Endothelial cell of umbilical vein (primary cell): ENCODE data around the gene SLC26A4. TPM values are rescaled to one million over a fixed set of nuclear protein-coding genes. Genes with fewer than 3 reads are reported as not detected.

Experiments
- BruUV-seq: library from RNA; stranded (reverse); fragments of 400-500 nt; replicated peaks from 2 replicates; lab custom pipeline; 2021; lab: Mats Ljungman, UMichigan
- CTCF ChIA-PET: fragments of 300-600, 350-600 bp; sonication (Branson Sonifier 250); formaldehyde crosslinking; loops from one replicate; lab custom pipeline; 2021; ENCODE audit warnings: antibody characterized with exemption, inconsistent platforms; lab: Charles Lee
- POLR2A ChIA-PET: fragments of 300-600, 350-600 bp; sonication (Branson Sonifier 250); formaldehyde crosslinking; loops from one replicate; lab custom pipeline; 2021; ENCODE audit warnings: antibody characterized with exemption, inconsistent platforms; lab: Charles Lee
- DNase-seq: peaks from one replicate; pipeline ENCODE4 v3.0.0-alpha.2; 2011; ENCODE audit warnings: low read depth, low spot score
- FAIRE-seq: peaks from 2 replicates; lab custom pipeline; 2011; peaks lifted over from hg19 to GRCh38; lab: Jason Lieb, UNC
- H2AFZ ChIP-seq: 2 replicates; pipeline ENCODE4 v1.6.0; 2012; ENCODE audit warnings: low read depth, low read length, control low read depth, inconsistent platforms
- H3K27ac ChIP-seq: 2 replicates; pipeline ENCODE4 v1.5.1; 2011; ENCODE audit warnings: low read depth, mild to moderate bottlenecking, control low read depth, low read length, moderate library complexity; ENCODE audit not compliant: insufficient read depth
- H3K27me3 ChIP-seq, 2 experiments: 2 replicates each; pipeline versions ENCODE4 v1.6.0 to v1.6.1; 2011; ENCODE audit warnings: low read length in 2 of 2, mixed read lengths in 1 of 2; ENCODE audit not compliant: control insufficient read depth in 2 of 2, insufficient read depth in 2 of 2
- H3K36me3 ChIP-seq, 2 experiments: 2 replicates in 1 of 2; 3 replicates in 1 of 2; pipeline ENCODE4 v1.5.1; 2011; ENCODE audit warnings: low read length in 2 of 2, mild to moderate bottlenecking in 1 of 2, moderate library complexity in 1 of 2; ENCODE audit not compliant: control insufficient read depth in 2 of 2, insufficient read depth in 2 of 2; ENCODE audit errors: extremely low read depth in 1 of 2
- H3K4me1 ChIP-seq: 3 replicates; pipeline ENCODE4 v1.5.1; 2011; ENCODE audit warnings: mild to moderate bottlenecking, low read length; ENCODE audit not compliant: control insufficient read depth, insufficient read depth; ENCODE audit errors: extremely low read depth
- H3K4me2 ChIP-seq: 2 replicates; pipeline ENCODE4 v1.6.1; 2011; ENCODE audit warnings: low read length, control low read depth, mixed read lengths; ENCODE audit not compliant: insufficient read depth
- H3K4me3 ChIP-seq, 3 experiments: fragments of 200-600 bp in 1 of 3; sonication (generic), shearing (Covaris generic) in 1 of 3; replicated peaks in 1 of 3; 2 replicates each; pipeline ENCODE4 v1.5.1; 2011 to 2016; ENCODE audit warnings: control low read depth in 3 of 3, low read length in 3 of 3, mild to moderate bottlenecking in 2 of 3, inconsistent platforms in 1 of 3, low read depth in 1 of 3, moderate library complexity in 1 of 3; ENCODE audit not compliant: insufficient read depth in 1 of 3
- H3K79me2 ChIP-seq: 2 replicates; pipeline ENCODE4 v1.6.0; 2012; ENCODE audit warnings: low read length, inconsistent platforms; ENCODE audit not compliant: control insufficient read depth, insufficient read depth
- H3K9ac ChIP-seq: replicated peaks from 2 replicates; pipeline ENCODE3; 2011; ENCODE audit warnings: low read length, control low read depth; ENCODE audit not compliant: insufficient read depth; ENCODE audit errors: extremely low read depth
- H3K9me1 ChIP-seq: replicated peaks from 3 replicates; pipeline ENCODE4 v1.6.0; 2011; ENCODE audit warnings: mild to moderate bottlenecking, low read length; ENCODE audit not compliant: control insufficient read depth, insufficient read depth; ENCODE audit errors: extremely low read depth
- H3K9me3 ChIP-seq: replicated peaks from 2 replicates; pipeline ENCODE4 v1.5.1; 2012; ENCODE audit warnings: low read length, inconsistent platforms; ENCODE audit not compliant: control insufficient read depth, insufficient read depth
- H4K20me1 ChIP-seq: replicated peaks from 2 replicates; pipeline ENCODE3; 2011; ENCODE audit warnings: mild to moderate bottlenecking, low read length; ENCODE audit not compliant: control insufficient read depth, insufficient read depth; ENCODE audit errors: extremely low read depth
- EZH2 ChIP-seq: IDR thresholded peaks from 2 replicates; pipeline ENCODE4 v1.6.1; 2012; ENCODE audit warnings: borderline replicate concordance, low read depth, mild to moderate bottlenecking, moderate library complexity, low read length, inconsistent platforms; ENCODE audit not compliant: severe bottlenecking
- FOS ChIP-seq: IDR thresholded peaks from 2 replicates; pipeline ENCODE4 v1.6.1; 2011; ENCODE audit warnings: mild to moderate bottlenecking, low read length, moderate library complexity, borderline replicate concordance; ENCODE audit not compliant: insufficient read depth
- GATA2 ChIP-seq: IDR thresholded peaks from 2 replicates; pipeline ENCODE4 v1.7.0; 2011; ENCODE audit warnings: low read depth, mild to moderate bottlenecking, moderate library complexity, mixed read lengths, low read length; ENCODE audit not compliant: insufficient read length, insufficient read depth
- JUN ChIP-seq: IDR thresholded peaks from 2 replicates; pipeline ENCODE4 v1.6.1; 2011; ENCODE audit warnings: borderline replicate concordance, low read depth; ENCODE audit not compliant: insufficient read length, insufficient read depth
- MYC ChIP-seq: IDR thresholded peaks from one replicate; pipeline ENCODE4 v1.6.1; 2011; ENCODE audit warnings: mild to moderate bottlenecking, low read depth, low read length
- POLR2A ChIP-seq: IDR thresholded peaks from 2 replicates; pipeline ENCODE4 v1.6.1; 2012; ENCODE audit warnings: low read depth, mild to moderate bottlenecking, control low read depth, low read length
- POLR2AphosphoS5 ChIP-seq: IDR thresholded peaks from 2 replicates; pipeline ENCODE4 v1.6.1; 2012; ENCODE audit warnings: low read depth, mild to moderate bottlenecking, control low read depth, low read length, moderate library complexity; ENCODE audit not compliant: insufficient read depth
- dilution Hi-C: fragments of 300-500 bp; cut with MboI; formaldehyde crosslinking; loops from one replicate; pipeline ENCODE4 v1.15.0; 2019; ENCODE audit warnings: low sequenced_read_pairs; ENCODE audit not compliant: extremely low pct_ligation_motif_present
- intact Hi-C: fragments of 100-400 bp; cut with micrococcal nuclease; formaldehyde crosslinking; loops from one replicate; pipeline ENCODE4 v1.10.0; 2022
- polyA plus RNA-seq, 4 experiments: library from polyadenylated mRNA; depleted of rRNA in 3 of 4; stranded (reverse) in 3 of 4; unstranded in 1 of 4; fragments of >200 nt; gene quantifications; 2 replicates each; pipeline versions ENCODE4 v1.2.1 to v1.2.3, GENCODE V29; 2011 to 2012; ENCODE audit warnings: missing spikeins in 1 of 4
- total RNA-seq: library from RNA; stranded (reverse); gene quantifications from 2 replicates; pipeline ENCODE4 v1.2.3, GENCODE V29; 2021
- TF ChIP-seq, protein P1 (sequence below): IDR thresholded peaks from 2 replicates; pipeline ENCODE4 v1.6.1; 2011; ENCODE audit not compliant: insufficient read depth, insufficient read length
- TF ChIP-seq, protein P2 (sequence below), 2 donors: IDR thresholded peaks; 1 replicate in 1 of 2; 2 replicates in 1 of 2; pipeline ENCODE4 v1.5.1; 2011; ENCODE audit warnings: low read length in 2 of 2, mild to moderate bottlenecking in 2 of 2, moderate library complexity in 2 of 2, control low read depth in 1 of 2, inconsistent platforms in 1 of 2, low read depth in 1 of 2; ENCODE audit not compliant: insufficient read depth in 1 of 2; ENCODE audit errors: extremely low read depth in 1 of 2

The SLC26A4 gene
- total and polyA plus RNA-seq, 2 donors (not counting 3 experiments of a cell fraction or from before 2014, with no cell fraction given): 0.77 to 0.79 TPM

DNA sequence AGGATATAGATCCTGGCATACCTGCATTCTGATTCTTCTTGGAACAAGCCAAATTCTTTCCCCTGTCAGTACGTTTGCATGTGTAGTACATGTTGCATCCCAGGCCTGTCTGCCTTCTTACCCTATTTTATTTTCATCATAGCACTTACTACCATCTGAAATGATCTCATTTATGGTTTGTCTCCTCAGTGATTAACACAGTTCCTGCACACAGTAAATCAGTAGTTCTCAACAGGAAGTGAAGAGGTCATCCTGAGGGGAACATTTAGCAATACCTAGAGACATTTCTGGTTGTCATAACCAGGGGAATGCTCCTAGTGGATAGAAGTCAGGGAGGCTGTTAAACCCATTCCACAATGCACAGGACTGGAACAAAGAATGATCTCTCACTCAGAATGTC is 38.2 kb upstream of the SLC26A4 start:
- dilution Hi-C loops (no loop called here), intact Hi-C loops (loop anchor here (5.0 kb wide), 1 partner anchor 105 kb away; no protein-coding TSS in a partner anchor)
- FAIRE-seq: no peak
- Histone ChIP-seq H3K4me2 (no peak overlapping the region), H3K36me3 (peaks cover 2 to 18% of the 10 kb centered on the region in 2 experiments), H2AFZ (no peak overlapping the region), H3K9me3 (no peaks in the 10 kb centered on the region), H3K27ac (peak overlapping the region; percentile 16), H3K9me1 (no peaks in the 10 kb centered on the region), H3K27me3 (no peaks in the 10 kb centered on the region), H3K9ac (no peak overlapping the region), H4K20me1 (no peaks in the 10 kb centered on the region), H3K79me2 (no peaks in the 10 kb centered on the region), H3K4me3 (no peak overlapping the region), H3K4me1 (peaks cover 15% of the 10 kb centered on the region)
- TF ChIP-seq EZH2: no peak
- TF ChIP-seq POLR2AphosphoS5: no peak
- TF ChIP-seq, protein P1, sequence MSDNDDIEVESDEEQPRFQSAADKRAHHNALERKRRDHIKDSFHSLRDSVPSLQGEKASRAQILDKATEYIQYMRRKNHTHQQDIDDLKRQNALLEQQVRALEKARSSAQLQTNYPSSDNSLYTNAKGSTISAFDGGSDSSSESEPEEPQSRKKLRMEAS: no peak
- BruUV-seq: no TSS peak
- CTCF ChIA-PET: interaction anchor here (1.2 kb wide), 1 partner anchor 39 kb away, joined by 3 read pairs; no protein-coding TSS in a partner anchor
- POLR2A ChIA-PET: no interaction called here
- peak; percentile 61 for DNase-seq

DNA sequence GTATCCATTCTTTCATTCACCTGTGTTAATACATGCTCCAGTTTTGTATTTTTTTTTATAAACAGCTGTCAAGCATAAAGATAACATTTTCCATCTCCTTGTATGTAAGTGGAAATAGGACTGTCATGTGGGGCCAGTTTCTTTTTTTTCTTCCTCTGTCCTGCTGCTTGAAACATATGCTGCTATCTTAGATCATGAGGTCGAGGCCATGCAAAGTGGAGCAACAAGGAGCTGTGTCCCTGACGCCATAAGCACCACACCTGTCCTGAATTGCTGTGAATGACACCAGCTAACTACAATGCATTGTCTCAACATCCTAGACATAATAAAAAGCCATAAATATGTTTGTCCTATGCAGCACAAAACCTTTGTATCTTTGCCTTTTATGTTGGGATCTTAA is 37.7 kb upstream of the SLC26A4 start:
- Histone ChIP-seq H3K4me1 (peaks cover 15% of the 10 kb centered on the region), H3K79me2 (no peaks in the 10 kb centered on the region), H3K4me2 (no peak overlapping the region), H3K4me3 (no peak overlapping the region), H3K36me3 (peaks cover 2 to 14% of the 10 kb centered on the region in 2 experiments), H3K27ac (peak overlapping the region; percentile 13), H3K9me1 (no peaks in the 10 kb centered on the region), H2AFZ (no peak overlapping the region), H4K20me1 (no peaks in the 10 kb centered on the region), H3K9ac (no peak overlapping the region), H3K9me3 (no peaks in the 10 kb centered on the region), H3K27me3 (no peaks in the 10 kb centered on the region)
- TF ChIP-seq POLR2A (no peak), FOS (no peak), MYC (no peak), POLR2AphosphoS5 (no peak), JUN (no peak), EZH2 (no peak), GATA2 (no peak)
- TF ChIP-seq, protein P2, sequence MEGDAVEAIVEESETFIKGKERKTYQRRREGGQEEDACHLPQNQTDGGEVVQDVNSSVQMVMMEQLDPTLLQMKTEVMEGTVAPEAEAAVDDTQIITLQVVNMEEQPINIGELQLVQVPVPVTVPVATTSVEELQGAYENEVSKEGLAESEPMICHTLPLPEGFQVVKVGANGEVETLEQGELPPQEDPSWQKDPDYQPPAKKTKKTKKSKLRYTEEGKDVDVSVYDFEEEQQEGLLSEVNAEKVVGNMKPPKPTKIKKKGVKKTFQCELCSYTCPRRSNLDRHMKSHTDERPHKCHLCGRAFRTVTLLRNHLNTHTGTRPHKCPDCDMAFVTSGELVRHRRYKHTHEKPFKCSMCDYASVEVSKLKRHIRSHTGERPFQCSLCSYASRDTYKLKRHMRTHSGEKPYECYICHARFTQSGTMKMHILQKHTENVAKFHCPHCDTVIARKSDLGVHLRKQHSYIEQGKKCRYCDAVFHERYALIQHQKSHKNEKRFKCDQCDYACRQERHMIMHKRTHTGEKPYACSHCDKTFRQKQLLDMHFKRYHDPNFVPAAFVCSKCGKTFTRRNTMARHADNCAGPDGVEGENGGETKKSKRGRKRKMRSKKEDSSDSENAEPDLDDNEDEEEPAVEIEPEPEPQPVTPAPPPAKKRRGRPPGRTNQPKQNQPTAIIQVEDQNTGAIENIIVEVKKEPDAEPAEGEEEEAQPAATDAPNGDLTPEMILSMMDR (IDR thresholded peaks at IDR 0.05; ENCODE audit: extremely low read depth in 1 of 2, insufficient read depth in 1 of 2, low read depth in 1 of 2, low read length in 2 of 2): no peak
- TF ChIP-seq, protein P1: no peak
- BruUV-seq: no TSS peak
- intact Hi-C loops (loop anchor here (5.0 kb wide), 1 partner anchor 104 kb away; no protein-coding TSS in a partner anchor), dilution Hi-C loops (no loop called here)
- FAIRE-seq (no peak), DNase-seq (no peak)
- ChIA-PET POLR2A (no interaction called here), CTCF (interaction anchor here (1.2 kb wide), 1 partner anchor 39 kb away, joined by 3 read pairs; no protein-coding TSS in a partner anchor)
